RWPE2 (cell line): ENCODE results near the gene FXYD6.

Experiments used
- ATAC-seq: fragments of 200-7000 bp; cut with Tn5 transposase; 3 replicates; pipeline ENCODE4 v1.9.1; 2021; ENCODE audit warnings: low read depth
- DNase-seq: peaks from one replicate; pipeline ENCODE4 v3.0.0-alpha.2; 2020; ENCODE audit warnings: low spot score
- H3K27ac ChIP-seq: fragments of 450-650 bp; 2 replicates; pipeline ENCODE4 v1.5.1; 2017; ENCODE audit warnings: mild to moderate bottlenecking; ENCODE audit not compliant: poor library complexity, severe bottlenecking
- H3K27me3 ChIP-seq: fragments of 250-450 bp; sonication (Bioruptor Pico); 2 replicates; pipeline ENCODE4 v1.5.1; 2021; ENCODE audit warnings: mild to moderate bottlenecking, moderate library complexity; ENCODE audit not compliant: insufficient read depth, poor library complexity, severe bottlenecking
- H3K36me3 ChIP-seq: fragments of 250-450 bp; sonication (Bioruptor Pico); 2 replicates; pipeline ENCODE4 v1.5.1; 2020; ENCODE audit warnings: low read depth, mild to moderate bottlenecking, moderate library complexity
- H3K4me1 ChIP-seq: fragments of 250-450 bp; sonication (Bioruptor Pico); 2 replicates; pipeline ENCODE4 v1.5.1; 2021; ENCODE audit warnings: mild to moderate bottlenecking, moderate library complexity; ENCODE audit not compliant: insufficient read depth, poor library complexity, severe bottlenecking
- H3K4me3 ChIP-seq: fragments of 250-450 bp; sonication (Bioruptor Pico); 2 replicates; pipeline ENCODE4 v1.5.1; 2021; ENCODE audit warnings: mild to moderate bottlenecking, moderate library complexity; ENCODE audit not compliant: severe bottlenecking
- H3K9me3 ChIP-seq: fragments of 250-450 bp; sonication (Bioruptor Pico); 2 replicates; pipeline ENCODE4 v1.5.1; 2021; ENCODE audit warnings: mild to moderate bottlenecking, moderate library complexity; ENCODE audit not compliant: severe bottlenecking
- CTCF ChIP-seq: fragments of 450-650 bp; IDR thresholded peaks from one replicate; pipeline ENCODE4 v1.5.1; 2017; ENCODE audit warnings: mild to moderate bottlenecking, moderate library complexity; ENCODE audit not compliant: poor library complexity, severe bottlenecking

FXYD6 gene

GRCh38 chr11:117827521-117828511 lies 48.6 kb downstream of the FXYD6 start:
- TF ChIP-seq CTCF: no peak
- H3K4me3 ChIP-seq: no peak overlapping the region
- ATAC-seq (no peak), DNase-seq (no peak)
- H3K9me3 ChIP-seq: no peaks in the 10 kb centered on the region
- H3K27ac ChIP-seq: no peak overlapping the region
- H3K36me3 ChIP-seq: no peaks in the 10 kb centered on the region
- no peaks in the 10 kb centered on the region for H3K27me3 ChIP-seq
- no peaks in the 10 kb centered on the region for H3K4me1 ChIP-seq

GRCh38 chr11:117826832-117827231 lies 49.6 kb downstream of the FXYD6 start:
- no peak for TF ChIP-seq CTCF
- ATAC-seq: no peak
- Histone ChIP-seq H3K4me3 (no peak overlapping the region), H3K4me1 (no peaks in the 10 kb centered on the region), H3K27ac (no peak overlapping the region), H3K27me3 (no peaks in the 10 kb centered on the region), H3K9me3 (no peaks in the 10 kb centered on the region), H3K36me3 (no peaks in the 10 kb centered on the region)
- DNase-seq: no peak

GRCh38 chr11:117826190-117826570 lies 50.3 kb downstream of the FXYD6 start:
- Histone ChIP-seq H3K27me3 (no peaks in the 10 kb centered on the region), H3K4me1 (no peaks in the 10 kb centered on the region), H3K4me3 (no peak overlapping the region), H3K9me3 (no peaks in the 10 kb centered on the region), H3K27ac (no peak overlapping the region), H3K36me3 (no peaks in the 10 kb centered on the region)
- DNase-seq (no peak), ATAC-seq (no peak)
- TF ChIP-seq CTCF: no peak

- Histone ChIP-seq H3K27ac (no peak overlapping the region), H3K36me3 (no peaks in the 10 kb centered on the region), H3K9me3 (no peaks in the 10 kb centered on the region), H3K27me3 (no peaks in the 10 kb centered on the region), H3K4me1 (no peaks in the 10 kb centered on the region), H3K4me3 (no peak overlapping the region)
- TF ChIP-seq CTCF: no peak
- no peak for ATAC-seq
- DNase-seq: no peak
Measured at GRCh38 chr11:117825538-117826189, 50.8 kb downstream of the FXYD6 start.
